ENCODE results near the gene SMIM29. TPM values are rescaled to one million over a fixed set of nuclear protein-coding genes. Genes with fewer than 3 reads are reported as not detected.

SMIM29 gene
- total and polyA plus RNA-seq, 10 of the 15 experiments (the other 5 are each of a cell fraction or from before 2014, with no cell fraction given), result 7.1 to 30.0 (median 16.2) TPM

GRCh38 chr6:34273242-34273805 lies 24.5 kb upstream of the SMIM29 start (continued):
- TF ChIP-seq EED (IDR thresholded peaks at IDR 0.05; ENCODE audit: low read depth), result 0 out of 2 replicates have a peak, but pooled peaks have one; percentile 31
- TF ChIP-seq SPI1 (IDR thresholded peaks at IDR 0.05; ENCODE audit: borderline replicate concordance, insufficient read depth, low read depth, low read length), result no peak
- peak; percentile 13 to 33; a peak in 1 of 4 replicates for TF ChIP-seq IKZF2 (IDR thresholded peaks at IDR 0.05)
- no peak for TF ChIP-seq RELA (IDR thresholded peaks at IDR 0.05; ENCODE audit: borderline replicate concordance, partially characterized antibody)
- TF ChIP-seq ZNF687 (IDR thresholded peaks at IDR 0.05), result no peak
- no peak for TF ChIP-seq TBL1XR1 (IDR thresholded peaks at IDR 0.05; ENCODE audit: low read depth, low read length)
- no peak for TF ChIP-seq SRF (IDR thresholded peaks at IDR 0.05; ENCODE audit: low read depth in 2 of 2, low read length in 2 of 2)
- TF ChIP-seq IKZF1 (conservative IDR thresholded peaks at IDR 0.05), result 0 out of 2 replicates have a peak, but pooled peaks have one; percentile 17
- TF ChIP-seq YBX1 (IDR thresholded peaks at IDR 0.05), result no peak
- TF ChIP-seq, protein P1, sequence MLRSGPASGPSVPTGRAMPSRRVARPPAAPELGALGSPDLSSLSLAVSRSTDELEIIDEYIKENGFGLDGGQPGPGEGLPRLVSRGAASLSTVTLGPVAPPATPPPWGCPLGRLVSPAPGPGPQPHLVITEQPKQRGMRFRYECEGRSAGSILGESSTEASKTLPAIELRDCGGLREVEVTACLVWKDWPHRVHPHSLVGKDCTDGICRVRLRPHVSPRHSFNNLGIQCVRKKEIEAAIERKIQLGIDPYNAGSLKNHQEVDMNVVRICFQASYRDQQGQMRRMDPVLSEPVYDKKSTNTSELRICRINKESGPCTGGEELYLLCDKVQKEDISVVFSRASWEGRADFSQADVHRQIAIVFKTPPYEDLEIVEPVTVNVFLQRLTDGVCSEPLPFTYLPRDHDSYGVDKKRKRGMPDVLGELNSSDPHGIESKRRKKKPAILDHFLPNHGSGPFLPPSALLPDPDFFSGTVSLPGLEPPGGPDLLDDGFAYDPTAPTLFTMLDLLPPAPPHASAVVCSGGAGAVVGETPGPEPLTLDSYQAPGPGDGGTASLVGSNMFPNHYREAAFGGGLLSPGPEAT (IDR thresholded peaks at IDR 0.05; ENCODE audit: low read depth), result no peak
- TF ChIP-seq, protein P2, sequence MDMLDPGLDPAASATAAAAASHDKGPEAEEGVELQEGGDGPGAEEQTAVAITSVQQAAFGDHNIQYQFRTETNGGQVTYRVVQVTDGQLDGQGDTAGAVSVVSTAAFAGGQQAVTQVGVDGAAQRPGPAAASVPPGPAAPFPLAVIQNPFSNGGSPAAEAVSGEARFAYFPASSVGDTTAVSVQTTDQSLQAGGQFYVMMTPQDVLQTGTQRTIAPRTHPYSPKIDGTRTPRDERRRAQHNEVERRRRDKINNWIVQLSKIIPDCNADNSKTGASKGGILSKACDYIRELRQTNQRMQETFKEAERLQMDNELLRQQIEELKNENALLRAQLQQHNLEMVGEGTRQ (IDR thresholded peaks at IDR 0.05; ENCODE audit: borderline replicate concordance, low read depth, low read length), result no peak
